NCI-H1694 (cell line): ENCODE results near the gene MDM4.
"Not testable (repeated sequence)": the region's sequence is repeated elsewhere in the genome, so short reads cannot be mapped to it uniquely, and the experiment has no call there.

Experiments
- DNase-seq: peaks from one replicate; lab custom pipeline; 2025; lab: John Stamatoyannopoulos, UW

Gene MDM4

DNA sequence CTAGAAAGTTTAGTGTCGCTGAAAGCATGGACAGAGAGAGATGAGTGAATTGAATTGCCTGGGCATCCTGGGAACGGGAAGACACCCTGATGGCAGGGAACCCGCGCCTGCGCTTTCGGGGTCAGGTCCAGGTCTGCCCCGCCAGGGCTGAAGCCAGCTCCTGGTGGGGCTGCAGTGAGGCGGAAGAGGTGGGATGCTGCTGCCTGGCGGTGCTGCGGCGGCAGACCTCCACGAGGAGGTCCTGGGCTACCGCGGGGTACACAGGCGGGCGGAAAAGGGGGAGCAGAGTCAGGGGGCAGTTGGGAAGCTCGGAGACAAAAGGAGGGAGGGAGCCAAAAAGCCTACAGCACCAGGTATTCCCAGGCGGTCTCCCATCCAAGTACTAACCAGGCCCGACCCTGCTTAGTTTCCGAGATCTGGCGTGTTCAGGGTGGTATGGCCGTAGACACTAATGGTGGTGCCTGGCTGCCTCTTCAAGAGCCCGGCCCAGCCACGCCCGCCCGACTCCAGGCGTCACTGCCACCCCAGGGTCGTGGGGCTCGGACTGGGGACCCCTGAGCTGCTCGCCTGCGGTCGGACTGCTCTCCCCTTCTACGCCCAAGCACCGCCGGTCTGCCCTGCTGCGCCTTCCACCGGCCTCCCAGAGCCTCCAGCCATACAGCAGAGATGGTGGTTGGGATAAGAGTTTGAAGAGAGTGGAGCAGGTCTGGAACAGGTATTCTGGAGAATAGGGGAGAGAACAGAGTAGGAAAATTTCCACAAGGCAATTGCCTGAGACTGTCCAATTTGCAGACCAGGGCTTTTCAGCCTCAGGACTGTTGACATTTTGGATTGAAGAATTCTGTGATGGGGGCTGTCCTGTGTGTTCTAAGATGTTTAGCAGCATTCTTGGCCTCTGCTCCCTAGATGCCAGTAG is 46.1 kb downstream of the MDM4 start:
- no peak for DNase-seq

DNA sequence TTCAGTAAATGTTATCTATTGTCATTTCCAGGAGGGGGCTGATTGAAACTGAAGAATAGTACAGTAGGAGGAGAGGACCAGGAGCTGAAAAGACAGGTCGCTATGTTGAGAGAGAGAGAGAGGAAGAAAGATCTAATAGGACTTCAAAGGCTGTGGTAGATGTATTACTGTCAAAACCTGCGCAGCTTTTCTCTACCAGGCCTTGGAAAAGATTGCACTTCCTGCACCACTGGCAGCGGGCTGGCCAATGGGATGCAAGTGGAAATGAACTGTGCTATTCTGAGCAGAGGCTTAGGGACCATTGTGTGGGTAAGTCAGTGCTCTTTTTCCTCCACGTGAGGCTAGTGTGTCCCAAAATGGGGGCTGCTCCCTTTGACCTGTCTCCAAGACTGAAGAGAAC is 47.1 kb downstream of the MDM4 start:
- DNase-seq: no peak

DNA sequence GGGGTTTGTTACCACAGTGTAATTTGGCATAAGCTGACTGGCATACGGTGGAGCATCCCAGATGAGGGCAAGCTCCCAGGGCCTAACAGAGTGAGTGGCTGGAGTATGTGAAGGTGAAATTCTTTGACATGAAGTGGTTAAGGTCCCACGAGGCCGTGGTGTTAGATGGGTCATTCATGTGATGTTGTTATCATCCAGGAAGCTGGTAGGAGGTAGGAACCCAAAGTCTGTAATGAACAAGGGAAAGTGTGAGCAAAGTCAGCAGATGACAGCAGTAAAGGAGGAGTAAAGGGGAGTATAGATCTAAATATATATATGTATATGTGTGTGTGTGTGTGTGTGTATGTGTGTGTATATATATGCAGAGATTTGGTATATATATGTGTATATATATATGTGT is 47.6 kb downstream of the MDM4 start:
- no peak for DNase-seq

DNA sequence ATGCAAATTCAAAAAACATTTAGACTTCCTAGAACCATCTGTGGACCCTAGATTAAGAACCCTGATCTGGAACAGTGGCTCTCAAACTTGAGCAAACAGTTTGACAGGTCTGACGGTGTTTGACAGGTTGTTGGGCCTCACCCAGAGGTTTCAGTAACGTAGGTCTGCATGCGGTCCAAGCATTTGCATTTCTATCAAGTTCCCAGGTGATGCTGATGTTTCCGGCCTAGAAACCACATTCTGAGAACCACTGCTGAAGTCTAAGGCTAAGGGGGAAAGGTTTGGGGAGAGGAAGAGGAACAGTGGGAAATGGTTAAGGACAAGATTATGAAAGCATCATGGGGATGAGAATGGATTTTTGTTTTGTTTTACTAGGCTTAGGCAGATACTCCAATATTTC is 48.6 kb downstream of the MDM4 start:
- no peak for DNase-seq

DNA sequence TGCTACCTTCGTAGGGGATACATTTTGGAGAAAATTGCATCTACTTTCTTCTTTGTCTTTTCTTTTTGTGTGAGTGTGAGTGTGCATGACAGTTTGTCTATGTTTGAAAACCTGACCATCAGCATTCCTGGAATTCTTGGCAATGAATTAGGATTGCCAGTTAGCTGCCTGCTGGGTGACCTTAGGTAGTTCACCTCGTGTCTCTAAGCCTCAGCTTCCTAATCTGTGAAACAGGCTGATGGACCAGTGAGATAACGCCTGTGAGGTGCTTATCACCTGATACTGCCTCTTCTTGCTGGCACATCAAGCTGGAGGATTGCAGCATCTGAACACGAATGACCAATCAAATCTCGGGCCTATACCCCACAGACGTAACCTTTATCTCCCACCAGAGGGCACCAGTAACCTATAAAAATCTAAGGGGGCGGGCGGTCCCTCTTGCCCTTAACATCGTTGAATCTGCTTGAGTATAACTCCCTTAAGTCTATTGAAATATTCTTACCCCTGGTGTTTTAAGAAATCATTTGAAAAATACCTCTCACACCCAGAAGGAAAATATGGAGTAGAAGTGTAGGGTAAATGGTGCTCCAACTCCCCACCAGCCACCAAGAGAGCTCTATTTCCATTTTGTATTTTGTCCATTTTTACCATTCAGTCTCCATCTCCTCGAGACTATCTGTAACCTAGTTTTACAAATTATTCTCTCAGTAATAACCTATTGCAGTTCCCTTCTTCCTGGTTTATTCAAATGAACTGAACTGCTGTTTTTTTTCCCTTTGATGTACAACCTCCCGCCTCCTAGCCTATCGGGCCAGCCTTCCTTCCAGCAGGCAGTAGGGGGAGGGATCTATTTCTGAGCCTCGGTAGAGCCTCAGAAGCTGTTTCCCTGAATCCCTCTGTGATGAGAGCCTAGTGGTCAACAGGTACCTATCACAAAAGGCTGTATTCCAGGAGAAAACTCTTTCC is 49.7 kb downstream of the MDM4 start:
- DNase-seq: peak; percentile 87

DNA sequence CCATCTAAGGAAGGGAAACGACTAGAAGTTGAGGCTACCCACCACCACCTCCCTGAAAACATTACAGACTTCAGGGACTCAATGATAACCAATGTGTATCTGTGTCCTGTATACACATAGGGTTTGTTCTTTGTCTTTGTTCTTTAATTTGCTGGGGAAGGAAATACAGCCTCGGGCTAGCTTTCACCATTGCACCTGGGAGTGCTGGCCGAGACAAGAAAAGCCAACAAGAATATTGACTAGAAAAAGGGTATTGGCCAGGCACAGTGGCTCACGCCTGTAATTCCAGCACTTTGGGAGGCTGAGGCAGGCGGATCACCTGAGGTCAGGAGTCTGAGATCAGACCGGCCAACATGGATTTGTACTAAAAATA is 50.4 kb downstream of the MDM4 start:
- no peak for DNase-seq

DNA sequence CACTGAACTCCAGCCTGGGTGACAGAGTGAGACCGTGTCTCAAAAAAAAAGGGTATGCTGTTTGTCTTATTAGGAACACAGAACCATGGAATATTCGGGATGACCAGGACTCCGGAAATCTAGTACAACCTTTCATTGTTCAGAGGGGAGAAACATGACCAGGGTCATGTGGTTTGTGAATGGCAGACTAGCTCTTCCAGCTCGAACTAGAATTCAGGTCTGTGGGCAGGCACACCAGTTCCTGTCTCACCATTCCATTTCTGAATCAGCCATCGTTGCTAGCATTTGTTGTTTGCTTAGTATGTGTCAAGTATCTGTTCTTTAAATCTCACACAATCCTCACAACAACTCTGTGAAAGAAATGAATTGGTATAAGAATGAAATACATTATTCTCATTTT is 50.9 kb downstream of the MDM4 start:
- no peak for DNase-seq

DNA sequence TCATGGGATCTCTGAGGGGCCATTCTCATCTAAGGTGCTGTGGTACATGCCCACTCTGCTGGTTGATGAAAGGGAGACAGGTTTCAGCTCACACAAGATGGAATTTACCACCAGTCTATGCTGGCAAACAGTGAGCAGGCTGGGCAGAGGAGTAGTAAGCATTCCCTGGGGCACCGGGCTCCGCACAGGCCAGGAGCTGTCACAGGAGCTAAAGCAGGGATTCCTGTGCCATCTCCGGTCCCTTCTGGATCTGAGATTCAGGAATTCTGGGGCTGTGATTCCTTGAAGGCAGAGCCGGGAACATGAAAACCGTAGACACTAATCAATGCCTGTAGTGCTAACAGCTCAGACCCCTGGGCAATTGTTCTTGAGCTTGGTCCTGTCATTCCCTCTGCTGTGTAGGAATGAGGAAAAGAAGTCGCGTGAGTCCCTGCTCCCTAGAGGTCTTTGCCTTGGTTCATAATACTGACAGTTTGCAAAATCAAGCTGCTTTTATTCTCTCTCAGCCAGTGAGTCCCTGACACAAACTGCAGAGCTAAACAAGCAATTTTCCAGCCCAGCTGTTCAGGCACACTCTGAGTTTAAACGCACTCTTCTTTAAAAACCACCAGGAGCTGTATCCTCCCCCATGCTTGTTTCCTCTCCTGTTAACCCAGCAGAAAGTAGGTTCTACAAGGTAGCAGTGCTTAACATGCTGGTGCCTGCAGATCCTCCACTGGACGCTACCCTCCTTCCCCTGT is 52.5 kb downstream of the MDM4 start:
- DNase-seq: peak; percentile 66

DNA sequence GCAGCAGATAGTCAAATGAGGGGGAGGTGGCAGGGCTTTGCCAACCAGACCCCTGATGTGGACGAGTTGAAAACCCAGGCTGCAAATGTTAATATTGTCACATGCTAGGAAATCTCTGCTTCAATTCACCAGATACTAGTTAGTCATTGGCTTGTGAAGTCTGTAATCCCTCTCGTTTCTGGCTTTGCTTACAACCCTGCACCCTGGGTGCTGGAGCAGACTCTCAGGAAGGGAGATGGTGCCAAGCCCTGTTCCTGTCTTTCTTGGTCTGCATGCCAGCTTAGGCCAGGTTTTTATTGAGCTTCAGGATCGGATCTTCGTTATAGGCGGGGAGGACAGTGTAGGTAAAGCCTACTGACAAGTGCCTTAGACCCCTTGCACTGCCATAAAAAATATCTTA is 53.3 kb downstream of the MDM4 start:
- DNase-seq: no peak

DNA sequence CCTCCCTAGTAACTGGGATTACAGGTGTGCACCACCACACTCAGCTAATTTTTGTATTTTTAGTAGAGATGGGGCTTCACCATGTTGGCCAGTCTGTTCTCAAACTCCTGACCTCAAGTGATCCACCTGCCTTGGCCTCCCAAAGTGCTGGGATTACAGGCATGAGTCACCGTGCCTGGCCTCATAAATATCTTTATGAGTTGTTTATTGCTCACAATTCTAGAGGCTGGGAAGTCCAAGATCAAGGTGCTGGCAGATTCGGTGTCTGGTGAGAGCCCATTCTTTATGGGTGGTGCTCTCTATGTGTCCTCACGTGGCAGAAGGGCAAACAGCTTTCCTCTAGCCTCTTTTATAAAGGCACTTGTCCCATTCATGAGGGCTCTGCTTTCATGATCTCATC is 53.8 kb downstream of the MDM4 start:
- DNase-seq: not testable (repeated sequence)

DNA sequence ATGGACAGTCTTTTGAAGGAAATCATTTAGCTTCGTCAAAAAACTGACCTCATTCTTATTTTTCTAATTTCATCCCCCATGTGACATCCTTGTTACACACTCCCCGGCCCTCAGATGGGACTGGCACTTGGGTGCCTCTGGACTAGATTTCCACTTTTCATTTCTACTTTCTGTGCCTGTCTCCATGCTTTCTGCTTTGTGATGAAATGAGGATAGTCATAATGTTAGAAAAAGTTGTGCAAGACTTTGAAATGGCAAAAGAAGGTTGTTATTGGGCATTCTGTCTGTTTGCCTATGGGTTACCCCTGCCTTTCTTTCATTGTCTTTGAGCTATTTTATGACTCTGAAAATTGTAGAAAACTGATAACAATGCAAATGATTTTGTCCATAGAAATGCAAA is 54.9 kb downstream of the MDM4 start:
- DNase-seq: no peak

DNA sequence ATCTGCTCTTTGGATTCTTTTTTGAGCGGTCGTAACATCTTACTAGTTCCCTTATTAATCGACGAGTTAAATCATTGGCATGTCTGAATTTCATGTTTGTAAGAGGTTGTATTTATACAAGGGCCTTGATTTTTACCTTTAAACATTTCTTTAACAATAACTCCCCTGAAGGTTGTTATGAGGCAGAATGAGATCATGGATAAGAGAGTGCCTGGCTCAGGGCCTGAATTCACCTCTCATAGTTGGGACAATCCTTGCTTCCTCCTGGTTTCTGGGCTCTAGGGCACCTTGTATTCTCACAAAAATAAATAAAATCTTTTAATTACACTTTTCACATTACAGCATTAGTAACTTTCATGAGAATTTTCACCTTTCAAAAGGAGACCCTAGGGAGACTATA is 55.4 kb downstream of the MDM4 start:
- no peak for DNase-seq

DNA sequence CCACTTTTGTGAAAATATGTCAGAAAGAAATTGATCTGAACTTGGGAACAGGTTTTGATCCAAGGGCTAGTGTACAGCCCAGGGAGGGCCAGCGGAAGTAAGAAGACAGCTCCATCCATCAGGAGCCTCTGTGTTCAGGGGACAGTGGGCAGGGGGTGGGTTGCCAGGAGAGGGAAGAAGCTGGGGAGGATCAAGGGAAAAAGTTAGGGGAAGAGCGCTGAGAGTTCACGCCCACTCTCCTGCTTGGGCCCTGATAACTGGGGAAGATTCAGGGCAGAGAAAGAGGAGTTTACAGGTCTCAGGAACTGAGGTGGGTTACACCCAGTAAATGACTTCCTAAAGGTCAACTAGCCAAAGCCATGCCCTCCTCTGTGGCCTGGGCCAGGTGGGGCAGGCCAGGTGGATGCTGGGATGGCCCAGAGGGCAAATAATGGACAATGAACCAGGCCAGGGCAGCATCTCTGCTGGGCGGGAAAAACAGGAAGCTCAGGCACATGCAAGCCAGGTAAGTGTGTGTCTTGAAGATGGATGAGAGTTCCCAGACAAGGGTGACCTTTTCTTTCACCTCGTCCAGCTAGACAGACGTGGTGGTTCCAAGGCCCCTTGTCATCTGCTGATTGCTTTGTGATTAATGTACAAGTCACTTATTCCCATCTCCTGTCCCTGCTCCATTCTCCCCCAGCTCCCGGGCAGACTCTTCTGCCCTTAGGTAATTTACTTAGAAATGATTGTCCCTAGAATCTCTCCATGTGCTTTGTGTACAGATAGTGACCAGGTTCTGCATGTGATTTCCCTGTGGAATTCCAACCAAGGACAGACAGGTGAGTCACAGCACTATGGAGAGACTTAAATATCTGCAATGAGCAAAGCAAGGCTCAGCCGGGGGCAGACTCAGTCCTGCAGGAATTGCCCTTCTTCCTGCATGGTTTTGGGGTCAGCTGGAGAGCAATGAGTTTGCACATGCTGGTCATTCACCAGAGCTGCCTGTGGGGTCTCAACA is 57.0 kb downstream of the MDM4 start:
- DNase-seq: no peak

DNA sequence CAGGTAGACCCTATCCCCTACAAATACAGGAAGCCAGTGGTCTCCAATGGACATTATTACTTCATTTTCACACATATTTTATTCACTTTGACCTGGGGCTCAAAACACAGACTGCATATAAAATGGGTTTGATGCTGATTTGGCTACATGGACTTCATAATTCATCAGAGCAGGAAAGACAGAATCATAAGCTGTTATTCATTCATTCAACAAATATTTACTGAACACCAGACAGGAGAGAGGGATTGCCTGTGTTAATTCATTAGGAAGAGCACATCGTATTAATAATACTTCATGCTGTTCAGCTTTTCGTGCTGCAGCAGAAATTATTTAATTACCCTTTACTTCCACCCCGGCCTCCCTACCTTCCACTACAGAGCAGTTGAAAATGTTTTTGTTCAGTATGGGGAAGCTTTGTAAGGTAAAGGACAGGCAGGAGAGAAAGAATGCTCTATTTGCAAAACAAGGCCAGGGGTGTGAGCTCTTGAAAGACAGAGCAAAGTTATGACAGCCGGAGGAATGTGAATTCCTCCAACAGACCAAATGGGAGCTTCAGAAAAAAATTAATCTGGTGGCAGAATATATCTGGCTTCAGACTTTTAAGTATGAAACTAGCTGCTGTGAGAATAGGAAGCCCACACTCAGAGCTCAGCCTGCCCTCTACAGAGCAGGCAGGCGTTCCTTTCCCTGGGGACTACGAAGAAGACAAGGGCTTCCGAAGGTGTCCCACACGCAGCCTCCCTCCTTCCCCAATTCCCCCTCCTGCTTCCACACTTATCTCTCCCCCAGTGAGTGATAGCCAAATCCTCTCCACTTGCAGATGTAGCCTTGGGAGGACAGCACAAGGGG is 58.0 kb downstream of the MDM4 start:
- no peak for DNase-seq

DNA sequence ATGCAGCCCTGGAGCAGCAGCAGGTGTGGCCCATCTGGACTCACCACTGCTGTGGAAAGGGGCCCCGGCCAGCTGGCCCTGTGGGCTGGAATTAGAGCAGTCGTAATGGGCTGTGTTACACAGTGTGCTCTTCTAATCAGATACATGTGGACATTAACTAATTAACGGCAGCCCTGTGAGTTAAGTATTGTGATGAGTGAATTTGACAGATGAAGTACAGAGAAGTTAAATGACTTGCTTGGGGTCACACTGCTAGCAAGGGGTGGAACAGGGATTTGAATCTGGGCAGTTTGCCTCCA is 58.6 kb downstream of the MDM4 start:
- peak; percentile 34 for DNase-seq

DNA sequence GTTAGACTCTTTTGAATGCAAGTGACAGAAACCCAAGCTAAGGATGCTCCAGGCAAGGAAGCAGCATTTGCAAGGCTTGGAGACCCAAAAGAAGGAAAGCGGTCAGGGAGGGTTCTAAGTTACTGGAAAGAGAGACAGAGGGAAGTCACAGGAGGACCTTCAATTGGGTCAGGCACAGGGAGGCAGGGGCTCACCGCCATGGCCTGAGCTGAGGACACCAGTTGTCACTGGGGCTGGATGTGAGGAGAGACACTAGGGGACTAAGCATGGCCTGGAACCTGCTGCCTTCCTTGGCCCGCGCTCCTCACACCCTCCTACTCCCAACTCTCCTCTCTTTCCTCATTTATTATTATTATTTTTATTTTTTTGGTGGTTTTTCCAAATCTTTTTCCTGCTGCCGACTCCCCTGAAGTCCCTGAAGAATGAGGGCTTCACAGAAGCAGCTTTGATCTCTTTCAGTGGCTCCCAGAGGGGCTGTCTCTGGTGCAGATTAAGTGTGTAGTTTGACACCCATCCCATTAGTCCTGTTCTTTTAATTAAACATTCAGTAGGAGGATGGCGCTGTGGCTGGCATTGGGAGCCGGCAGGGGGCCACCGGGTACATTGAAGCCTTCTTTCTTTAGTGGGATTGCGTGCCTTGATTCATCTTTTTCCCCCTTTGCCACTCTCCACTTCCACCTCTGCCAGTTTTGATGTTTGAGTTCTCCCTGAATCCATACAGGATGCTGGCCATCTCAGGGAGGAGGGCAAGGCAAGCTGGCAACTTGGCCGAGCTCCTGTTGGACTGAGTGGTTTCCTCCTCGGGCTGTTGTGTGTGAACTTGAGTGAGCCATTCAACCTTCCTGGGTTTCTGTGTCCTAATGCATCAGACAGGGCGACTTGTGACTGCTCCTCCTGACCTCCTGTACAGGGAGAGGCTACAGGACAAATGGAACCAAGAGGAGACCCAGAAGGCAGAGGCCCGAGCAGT is 59.3 kb downstream of the MDM4 start:
- DNase-seq: no peak

DNA sequence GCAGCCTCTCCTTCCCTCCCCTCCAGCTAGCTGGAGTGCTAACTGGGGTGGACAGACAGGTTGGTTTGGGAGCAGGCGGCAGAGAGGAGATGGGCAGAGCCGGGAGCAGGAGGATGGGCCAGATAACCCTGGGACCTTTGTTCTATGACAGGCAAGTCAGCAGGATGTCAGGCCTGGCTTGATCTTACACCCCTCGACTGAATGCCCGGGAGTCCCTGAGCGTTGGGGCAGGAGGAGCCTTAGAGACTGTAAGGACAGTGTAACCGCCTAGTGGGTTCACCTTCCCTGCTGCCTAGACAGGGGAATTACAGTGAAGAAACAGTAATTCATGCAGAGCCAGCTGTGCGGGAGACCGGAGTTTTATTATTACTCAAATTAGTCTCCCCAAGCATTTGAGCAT is 60.2 kb downstream of the MDM4 start:
- DNase-seq: no peak

DNA sequence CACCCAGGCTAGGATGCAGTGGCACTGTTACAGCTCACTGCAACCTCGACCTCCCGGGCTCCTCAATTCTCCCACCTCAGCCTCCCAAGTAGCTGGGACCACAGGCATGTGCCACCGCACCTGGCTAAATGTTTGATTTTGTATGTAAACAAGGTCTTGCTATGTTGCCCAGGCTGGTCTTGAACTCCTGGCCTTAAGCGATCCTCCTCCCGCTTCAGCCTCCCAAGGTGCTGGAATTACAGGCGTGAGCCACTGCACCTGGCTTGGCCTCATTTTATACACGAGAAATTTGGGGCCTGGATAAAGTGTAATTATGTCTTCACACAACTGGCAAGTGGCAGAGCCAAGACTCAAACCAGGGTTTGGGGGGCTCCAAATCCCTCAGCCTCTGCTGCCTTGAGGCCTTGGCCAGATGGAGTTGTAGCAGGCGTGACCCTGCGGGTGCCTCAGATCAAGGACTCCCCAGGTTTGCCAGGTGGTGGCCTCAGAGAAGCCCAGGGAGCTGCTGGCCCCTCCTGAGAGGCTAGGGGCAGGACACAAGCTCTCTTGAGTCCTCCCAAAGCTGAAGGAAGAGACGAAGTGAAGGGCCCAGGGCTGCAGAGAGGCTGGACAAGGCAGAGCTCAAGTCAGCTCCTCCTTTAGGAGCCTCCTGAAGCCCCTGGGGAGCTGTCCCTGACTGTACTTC is 61.7 kb downstream of the MDM4 start:
- no peak for DNase-seq
